ENCODE data around the gene SHCBP1. TPM values are rescaled to one million over a fixed set of nuclear protein-coding genes. Genes with fewer than 3 reads are reported as not detected.

The SHCBP1 gene
- total and polyA plus RNA-seq, 2 of the 13 experiments (the other 11 are each of a cell fraction or from before 2014, with no cell fraction given): 15.7 to 33.0 TPM

GRCh38 chr16:46632778-46633733, 11.9 kb upstream of the SHCBP1 start (continued):
- TF ChIP-seq GABPA (IDR thresholded peaks at IDR 0.05; ENCODE audit: low read depth, low read length) (no peak; the same call in none of the 2 replicates), GABPA (CRISPR knock-in tag; IDR thresholded peaks at IDR 0.05; ENCODE audit: low read depth) (peak; percentile 64; the same call in 1 of the 2 replicates), ZNF12 (CRISPR knock-in tag; IDR thresholded peaks at IDR 0.05) (no peak), MAZ (IDR thresholded peaks at IDR 0.05; ENCODE audit: borderline replicate concordance, low read depth, low read length) (no peak), MAZ (CRISPR knock-in tag; IDR thresholded peaks at IDR 0.05; ENCODE audit: low read depth) (peak; percentile 76; the same call in 1 of the 2 replicates), TFDP1 (CRISPR knock-in tag; IDR thresholded peaks at IDR 0.05; ENCODE audit: borderline replicate concordance) (no peak), ZNF768 (CRISPR knock-in tag; IDR thresholded peaks at IDR 0.05) (peak; percentile 1; the same call in 1 of the 2 replicates), PBX3 (CRISPR knock-in tag; IDR thresholded peaks at IDR 0.05; ENCODE audit: borderline replicate concordance) (no peak), KMT2A (CRISPR knock-in tag; IDR thresholded peaks at IDR 0.05) (no peak), WIZ (CRISPR knock-in tag; IDR thresholded peaks at IDR 0.05) (peak; percentile 89; the same call in 1 of the 2 replicates), MED1 (CRISPR knock-in tag; IDR thresholded peaks at IDR 0.05) (peak; percentile 67), ZNF841 (CRISPR knock-in tag; IDR thresholded peaks at IDR 0.05; ENCODE audit: borderline replicate concordance) (peak; percentile 66; the same call in 1 of the 2 replicates), FOXM1 (CRISPR knock-in tag; IDR thresholded peaks at IDR 0.05) (no peak), TIGD3 (CRISPR knock-in tag; IDR thresholded peaks at IDR 0.05; ENCODE audit: borderline replicate concordance) (no peak), ZNF264 (CRISPR knock-in tag; IDR thresholded peaks at IDR 0.05) (peak; percentile 6; the same call in 1 of the 2 replicates), HOXA3 (CRISPR knock-in tag; IDR thresholded peaks at IDR 0.05) (peak; percentile 55; the same call in 1 of the 2 replicates), HES4 (CRISPR knock-in tag; IDR thresholded peaks at IDR 0.05; ENCODE audit: borderline replicate concordance) (no peak; the same call in 1 of the 2 replicates), ZNF546 (CRISPR knock-in tag; conservative IDR thresholded peaks at IDR 0.05) (no peak), ZMYM4 (CRISPR knock-in tag; IDR thresholded peaks at IDR 0.05) (peak; percentile 98), FUBP1 (CRISPR knock-in tag; IDR thresholded peaks at IDR 0.05; ENCODE audit: borderline replicate concordance) (no peak), ZNF556 (CRISPR knock-in tag; IDR thresholded peaks at IDR 0.05; ENCODE audit: borderline replicate concordance) (0 out of 2 replicates have a peak, but pooled peaks have one; percentile 25)

Measured in HepG2 (cell line).